ENCODE data around the gene TMEM255A.

Gene TMEM255A

DNA sequence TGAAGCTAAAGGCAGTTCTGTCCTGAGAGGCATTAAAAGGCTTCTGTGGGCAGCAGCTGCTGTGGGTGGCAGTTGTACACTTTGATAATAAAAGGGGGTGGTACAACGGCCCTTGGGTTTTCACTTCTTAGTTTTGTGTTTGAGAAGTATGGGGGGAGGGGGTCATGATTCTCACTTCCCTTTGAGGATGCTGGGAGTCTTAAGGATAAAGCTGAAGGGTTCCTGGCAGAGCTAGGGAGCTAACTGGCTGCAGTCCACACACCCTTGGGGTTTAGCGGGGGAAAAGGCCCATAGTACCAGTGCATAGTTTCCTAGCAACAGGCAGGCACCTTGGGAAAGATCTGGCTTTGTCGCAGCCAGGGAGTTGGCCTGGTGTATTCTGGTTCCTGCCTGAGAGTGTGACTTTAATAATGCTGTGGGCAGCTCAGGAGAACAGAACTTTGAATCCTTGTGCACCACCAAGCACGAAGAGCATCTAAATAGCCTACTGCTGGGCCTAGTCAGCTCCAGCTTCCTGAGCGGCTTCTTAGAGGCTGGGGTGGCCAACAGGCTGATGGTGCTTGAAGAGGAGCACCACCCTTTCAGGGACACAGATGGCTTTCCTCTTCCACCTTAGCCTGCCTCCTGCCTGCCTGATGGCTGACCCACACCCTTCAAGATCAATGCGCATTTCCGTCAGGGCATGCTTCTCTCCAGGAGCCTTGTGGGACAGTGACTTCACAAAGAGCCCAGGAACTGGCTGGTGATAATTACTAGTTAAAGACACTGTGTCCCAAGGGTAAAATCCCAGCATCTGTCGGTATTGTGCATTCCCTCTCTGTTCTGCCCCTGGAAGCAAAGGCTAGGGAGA lies 48.2 kb downstream of the TMEM255A start:
- DNase-seq = peak; percentile 10

DNA sequence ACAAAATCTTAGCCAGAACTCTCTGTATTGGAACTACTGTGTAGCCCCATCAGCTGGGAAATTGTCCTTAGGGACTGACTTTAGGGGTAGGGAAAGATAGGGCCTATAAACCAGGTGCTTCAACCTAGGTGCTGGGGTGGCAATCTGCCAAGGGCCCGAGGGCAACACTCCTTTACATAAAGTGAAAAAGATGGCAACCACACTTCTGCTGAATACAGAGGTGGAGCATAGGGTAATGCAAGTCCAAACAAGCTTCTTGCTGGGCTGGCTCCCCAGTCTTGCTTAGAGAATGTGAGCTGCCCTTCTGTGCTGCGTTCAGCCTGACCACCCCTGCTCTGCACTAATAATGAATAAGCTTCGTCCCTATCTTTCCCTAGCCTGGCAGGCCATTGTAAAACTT lies 50.9 kb downstream of the TMEM255A start:
- DNase-seq = no peak

- no peak for DNase-seq
Measured at GRCh38 chrX:120253784-120254183, 57.5 kb downstream of the TMEM255A start.

DNA sequence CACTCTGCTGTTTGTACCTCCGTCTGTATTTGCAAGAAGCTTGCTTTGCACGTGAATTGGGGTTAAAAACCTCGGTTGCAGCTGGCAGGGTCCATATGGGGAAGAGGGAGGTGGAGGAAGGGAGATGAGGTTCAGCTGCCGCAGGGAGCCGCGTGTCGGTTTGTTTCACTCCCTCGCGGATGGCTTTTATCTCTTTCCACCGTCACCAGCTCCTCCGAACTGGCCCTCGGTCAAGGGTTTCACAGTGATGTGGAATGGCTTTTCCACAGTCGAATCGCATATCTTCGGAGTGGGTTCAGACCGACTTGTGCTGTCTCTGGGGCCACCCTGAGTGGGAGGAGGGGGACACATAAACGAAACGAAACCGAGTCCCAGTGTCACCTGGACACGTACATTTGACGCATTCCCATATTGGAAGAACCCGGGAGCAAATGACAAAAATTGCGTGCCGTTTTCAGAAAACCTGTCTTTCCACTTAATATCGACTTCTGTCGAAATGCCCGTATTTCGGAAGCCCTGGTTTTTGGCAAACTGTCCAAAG lies 59.7 kb downstream of the TMEM255A start:
- peak; percentile 8 for DNase-seq

DNA sequence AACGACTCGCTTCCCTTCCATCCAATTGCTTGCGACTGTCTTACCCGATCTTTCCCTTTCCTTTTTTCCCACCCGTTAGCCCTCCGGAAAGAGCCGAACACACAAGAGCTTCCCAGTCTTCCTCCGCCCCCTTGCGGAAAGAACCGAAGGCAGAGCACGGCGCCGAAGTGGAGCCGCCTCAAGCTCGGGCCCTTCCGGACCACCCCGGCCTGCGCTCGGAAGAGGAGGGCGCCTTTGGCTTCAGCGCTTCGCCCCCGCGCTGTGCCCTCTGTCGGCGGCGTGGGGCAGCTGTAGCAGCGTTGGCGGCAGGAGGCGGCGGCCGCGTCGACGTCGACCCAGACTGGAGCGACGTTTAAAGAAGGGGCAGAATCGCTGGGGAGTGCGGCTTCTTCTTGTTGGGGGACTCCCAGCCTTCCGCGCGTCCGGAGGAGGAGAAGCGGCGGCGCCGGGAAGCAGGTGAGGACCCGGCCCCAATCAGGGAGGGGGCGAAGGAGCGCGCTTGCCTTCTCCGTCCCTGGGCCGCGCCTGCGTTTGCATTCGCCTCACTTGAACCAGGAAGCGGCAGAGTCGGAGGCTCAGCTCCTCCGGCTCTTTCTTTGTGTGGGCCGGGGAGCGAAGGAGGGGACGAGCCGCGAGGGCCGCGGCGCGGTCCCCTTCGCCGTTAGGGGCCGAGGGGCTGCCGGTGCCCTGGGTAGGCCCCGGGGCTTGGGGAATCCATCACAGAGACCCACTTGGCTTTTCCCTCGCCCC lies 60.6 kb downstream of the TMEM255A start, which contains the start of gene ZBTB33:
Gene ZBTB33, plus strand, starts transcription at position 291 of the 750 bp plus-strand sequence. CDS start 2,604 bp downstream, outside the sequence.
- peak; percentile 85 for DNase-seq

DNA sequence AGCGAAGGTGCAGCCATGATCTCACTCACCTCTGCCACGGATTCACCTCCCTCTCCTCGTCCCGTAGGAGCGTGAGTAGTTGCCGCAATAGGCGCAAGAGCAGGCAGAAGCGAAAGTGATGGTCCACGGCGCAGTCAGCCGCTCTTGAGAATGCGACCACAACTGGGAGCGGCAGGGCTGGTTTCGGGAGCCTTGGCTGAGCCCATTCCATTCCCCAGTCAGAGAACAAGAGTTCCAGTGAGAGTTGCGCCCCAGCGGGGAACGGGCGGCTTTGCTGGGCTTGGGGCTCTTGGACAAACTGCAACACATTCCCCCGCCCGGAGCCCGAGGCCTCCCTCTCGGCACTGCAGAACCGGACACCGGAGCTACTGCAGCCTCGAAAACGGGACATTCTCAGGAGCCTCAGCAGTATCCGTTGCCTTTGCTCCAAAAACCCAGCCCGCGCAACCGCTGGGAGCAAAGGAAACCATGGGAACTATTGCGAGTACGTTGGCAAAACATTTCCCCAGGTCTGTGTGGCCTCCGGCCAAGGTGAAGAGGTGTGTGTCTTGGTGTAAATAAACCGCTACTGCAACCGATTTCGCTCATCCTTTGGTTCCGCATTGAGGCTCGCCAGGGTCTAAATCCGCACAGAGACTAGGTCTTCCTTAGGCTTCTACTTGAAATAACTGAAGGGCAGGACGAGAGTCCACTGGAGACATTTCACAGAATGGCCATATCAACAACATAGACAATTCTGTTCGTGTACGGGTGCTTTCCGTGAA lies 66.3 kb downstream of the TMEM255A start:
- peak; percentile 68 for DNase-seq

DNA sequence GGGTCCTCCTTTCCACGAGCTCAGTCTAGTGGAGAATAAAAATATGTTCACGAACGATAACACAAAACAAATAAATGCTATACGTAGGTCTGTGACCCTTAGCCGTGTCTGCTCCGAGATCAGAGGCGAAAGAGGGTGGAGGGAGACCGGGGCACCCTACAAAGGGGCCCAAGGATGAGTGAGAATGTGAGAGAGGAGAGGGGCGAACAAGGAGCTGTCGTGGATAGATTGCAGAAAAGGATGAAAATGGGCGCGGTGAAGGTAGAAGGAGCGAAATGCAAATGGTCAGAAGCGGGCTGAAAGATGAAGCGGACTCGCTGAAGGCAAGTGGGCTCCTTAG lies 66.9 kb downstream of the TMEM255A start:
- DNase-seq = no peak

GRCh38 chrX:120242813-120243212 lies 68.4 kb downstream of the TMEM255A start:
- no peak for DNase-seq

DNA sequence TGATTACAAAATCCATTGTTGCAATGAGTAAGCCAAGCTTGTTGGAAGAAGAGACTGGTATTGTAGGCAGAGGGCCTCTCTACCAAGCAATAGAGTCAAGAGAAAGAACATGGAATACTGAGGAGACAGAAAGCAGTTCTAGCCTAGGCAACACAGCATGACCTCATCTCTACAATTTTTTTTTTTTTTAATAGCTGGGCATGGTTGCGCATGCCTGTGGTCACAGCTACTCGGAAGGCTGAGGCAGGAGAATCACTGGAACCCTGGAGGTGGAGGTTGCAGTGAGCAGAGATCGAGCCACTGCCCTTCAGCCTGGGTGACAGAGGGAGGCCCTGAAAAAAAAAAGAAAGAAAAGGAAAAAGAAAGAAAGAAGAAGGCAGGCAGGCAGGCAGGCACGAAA lies 72.3 kb downstream of the TMEM255A start:
- DNase-seq = no peak

DNA sequence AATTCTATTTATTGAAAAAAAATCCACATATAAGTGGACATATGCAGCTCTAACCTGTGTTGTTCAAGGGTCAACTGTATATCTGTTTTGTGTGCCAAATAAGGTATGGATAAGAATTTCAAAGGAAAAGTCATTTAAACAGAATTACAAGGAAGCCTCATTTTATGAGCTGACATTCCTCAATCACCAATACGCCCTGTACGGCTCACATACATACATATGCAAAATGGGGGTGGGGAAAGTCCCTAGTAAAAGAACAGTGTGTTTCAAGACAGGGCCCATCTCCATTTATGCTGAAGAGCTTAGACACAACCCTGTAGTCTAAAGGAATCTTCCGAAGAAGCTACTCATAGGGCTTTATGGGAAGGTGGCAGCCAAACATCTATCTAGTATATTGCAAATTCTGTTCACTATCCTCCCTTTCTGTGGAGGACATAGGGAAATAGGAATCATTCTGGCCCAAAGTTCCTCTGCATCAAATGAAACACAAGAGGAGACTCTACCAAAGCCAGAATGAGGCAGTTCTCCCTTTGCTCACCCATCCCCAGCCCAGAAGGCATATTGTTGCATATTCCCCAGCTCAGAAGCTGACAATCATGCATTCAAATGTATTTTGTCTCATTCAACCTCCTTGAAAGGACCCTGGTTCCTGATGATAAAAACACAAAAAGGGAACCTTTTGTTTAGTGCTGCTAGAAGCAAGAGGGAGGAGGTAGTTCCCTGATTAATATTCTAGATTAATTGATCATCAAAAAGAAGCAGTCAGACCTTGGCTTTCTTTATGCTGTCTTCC lies 74.4 kb downstream of the TMEM255A start:
- DNase-seq = no peak

- no peak for DNase-seq
Measured at GRCh38 chrX:120235284-120235683, 76.0 kb downstream of the TMEM255A start.

- no peak for DNase-seq
Measured at GRCh38 chrX:120228187-120228908, 82.9 kb downstream of the TMEM255A start.

GRCh38 chrX:120224388-120224787 lies 86.9 kb downstream of the TMEM255A start:
- no peak for DNase-seq

- no peak for DNase-seq
Measured at GRCh38 chrX:120223374-120223773, 87.9 kb downstream of the TMEM255A start.

GRCh38 chrX:120213438-120214265 lies 97.6 kb downstream of the TMEM255A start:
- peak; percentile 3 for DNase-seq
